Type B pancreatic cell (in vitro differentiated cells): ENCODE results near the gene EDIL3. TPM values are rescaled to one million over a fixed set of nuclear protein-coding genes. Genes with fewer than 3 reads are reported as not detected.

Experiments
- DNase-seq: peaks from one replicate; pipeline ENCODE4 v3.0.0; 2021; ENCODE audit warnings: mixed read lengths; ENCODE audit not compliant: unreplicated experiment; ENCODE audit errors: extremely low spot score
- H3K27ac Mint-ChIP-seq: 2 replicates; pipeline ENCODE4 v1.8.0; 2021; ENCODE audit warnings: mild to moderate bottlenecking, mixed read lengths
- H3K27me3 Mint-ChIP-seq: 2 replicates; pipeline ENCODE4 v1.8.0; 2021; ENCODE audit warnings: mixed read lengths
- H3K36me3 Mint-ChIP-seq: 2 replicates; pipeline ENCODE4 v1.8.0; 2021; ENCODE audit warnings: mixed read lengths
- H3K4me1 Mint-ChIP-seq: one replicate; pipeline ENCODE4 v1.8.0; 2021; ENCODE audit warnings: mixed read lengths; ENCODE audit not compliant: unreplicated experiment
- H3K4me3 Mint-ChIP-seq: 2 replicates; pipeline ENCODE4 v1.8.0; 2021; ENCODE audit warnings: mild to moderate bottlenecking, mixed read lengths
- H3K9me3 Mint-ChIP-seq: 2 replicates; pipeline ENCODE4 v1.8.0; 2021; ENCODE audit warnings: mixed read lengths
- total RNA-seq: library from RNA; stranded (reverse); gene quantifications from 2 replicates; pipeline ENCODE4 v1.2.1, GENCODE V29; 2021; ENCODE audit warnings: low replicate concordance
- TF ChIP-seq, protein P1 (sequence below): fragments of 200-600 bp; sonication (generic); conservative IDR thresholded peaks from 2 replicates; pipeline ENCODE4 v1.5.0; 2021; ENCODE audit warnings: antibody characterized with exemption, mild to moderate bottlenecking

Gene EDIL3
- total RNA-seq, 1 donor from 2014 or later, result 19.1 TPM

DNA sequence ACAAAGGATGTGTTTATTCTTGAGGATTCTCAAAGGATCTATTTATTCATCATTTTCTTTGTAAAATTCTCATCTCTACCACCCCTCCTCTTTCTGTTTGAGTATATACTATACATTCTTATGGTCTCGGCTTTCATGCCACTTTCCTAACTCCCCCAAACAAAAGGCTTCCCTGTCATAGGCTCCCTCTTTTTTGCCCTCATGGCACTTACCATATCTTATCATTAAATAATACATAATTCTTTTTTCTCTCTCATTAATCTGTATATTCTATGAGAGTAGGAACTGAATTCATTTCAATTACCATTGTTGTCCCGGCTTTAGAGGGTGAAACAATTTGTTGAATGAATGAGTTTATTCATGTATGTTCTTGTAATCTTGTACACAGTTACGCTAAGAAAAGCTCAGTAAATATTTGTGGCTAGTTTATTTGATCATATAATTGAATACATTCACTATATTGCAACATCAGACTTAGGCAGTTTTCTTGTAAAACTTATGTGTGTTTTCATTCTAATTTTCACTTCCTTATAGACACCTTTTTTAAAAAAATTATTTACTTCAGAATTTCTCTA lies 254.6 kb downstream of the EDIL3 start:
- no peak overlapping the region for H3K27ac Mint-ChIP-seq
- no peak overlapping the region for H3K4me3 Mint-ChIP-seq
- no peaks in the 10 kb centered on the region for H3K4me1 Mint-ChIP-seq
- TF ChIP-seq, protein P1, sequence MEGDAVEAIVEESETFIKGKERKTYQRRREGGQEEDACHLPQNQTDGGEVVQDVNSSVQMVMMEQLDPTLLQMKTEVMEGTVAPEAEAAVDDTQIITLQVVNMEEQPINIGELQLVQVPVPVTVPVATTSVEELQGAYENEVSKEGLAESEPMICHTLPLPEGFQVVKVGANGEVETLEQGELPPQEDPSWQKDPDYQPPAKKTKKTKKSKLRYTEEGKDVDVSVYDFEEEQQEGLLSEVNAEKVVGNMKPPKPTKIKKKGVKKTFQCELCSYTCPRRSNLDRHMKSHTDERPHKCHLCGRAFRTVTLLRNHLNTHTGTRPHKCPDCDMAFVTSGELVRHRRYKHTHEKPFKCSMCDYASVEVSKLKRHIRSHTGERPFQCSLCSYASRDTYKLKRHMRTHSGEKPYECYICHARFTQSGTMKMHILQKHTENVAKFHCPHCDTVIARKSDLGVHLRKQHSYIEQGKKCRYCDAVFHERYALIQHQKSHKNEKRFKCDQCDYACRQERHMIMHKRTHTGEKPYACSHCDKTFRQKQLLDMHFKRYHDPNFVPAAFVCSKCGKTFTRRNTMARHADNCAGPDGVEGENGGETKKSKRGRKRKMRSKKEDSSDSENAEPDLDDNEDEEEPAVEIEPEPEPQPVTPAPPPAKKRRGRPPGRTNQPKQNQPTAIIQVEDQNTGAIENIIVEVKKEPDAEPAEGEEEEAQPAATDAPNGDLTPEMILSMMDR, result no peak
- no peaks in the 10 kb centered on the region for H3K27me3 Mint-ChIP-seq
- H3K36me3 Mint-ChIP-seq, result no peaks in the 10 kb centered on the region
- no peak for DNase-seq
- H3K9me3 Mint-ChIP-seq, result no peaks in the 10 kb centered on the region

DNA sequence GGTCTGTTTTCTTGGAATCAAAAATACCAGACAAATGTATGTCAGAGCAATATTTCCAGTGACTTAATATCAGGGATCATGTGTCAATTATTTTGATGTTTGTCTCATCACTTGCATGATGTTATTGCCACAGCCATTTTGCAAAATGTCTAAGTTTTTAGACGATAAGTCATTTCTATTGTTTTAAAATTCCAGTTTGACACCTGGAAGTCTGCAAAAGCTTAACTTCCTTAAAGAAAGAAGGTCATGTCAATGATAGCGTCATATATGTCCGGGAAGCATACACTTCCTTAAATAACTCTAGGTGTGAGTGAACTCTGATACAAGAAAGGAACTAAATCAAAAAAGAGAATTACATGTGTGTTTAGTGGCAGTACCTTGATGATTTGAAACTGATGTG lies 259.5 kb downstream of the EDIL3 start:
- DNase-seq, result no peak
- H3K4me3 Mint-ChIP-seq, result no peak overlapping the region
- no peak overlapping the region for H3K27ac Mint-ChIP-seq
- H3K27me3 Mint-ChIP-seq, result no peaks in the 10 kb centered on the region
- no peaks in the 10 kb centered on the region for H3K4me1 Mint-ChIP-seq
- TF ChIP-seq, protein P1, result no peak
- H3K36me3 Mint-ChIP-seq, result no peaks in the 10 kb centered on the region
- H3K9me3 Mint-ChIP-seq, result no peaks in the 10 kb centered on the region

DNA sequence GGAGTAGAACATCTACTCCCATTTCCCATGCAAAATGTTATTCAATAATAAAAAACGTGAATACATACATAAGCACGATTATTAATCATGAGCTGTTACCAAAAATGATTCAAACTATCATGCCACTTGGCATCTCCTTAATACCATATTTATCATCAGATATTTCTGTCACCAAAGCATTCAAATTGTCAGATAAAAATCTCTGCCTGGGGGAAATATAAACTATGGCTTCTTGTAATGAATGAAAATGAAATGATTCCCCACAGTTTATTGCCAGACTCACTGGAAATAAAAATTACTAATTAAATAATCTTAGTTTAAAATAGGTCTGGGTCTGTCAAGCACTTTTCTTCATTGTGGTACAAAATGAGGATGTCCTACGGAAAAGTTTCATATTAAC lies 265.4 kb downstream of the EDIL3 start:
- TF ChIP-seq, protein P1, result no peak
- Mint-ChIP-seq H3K4me3 (no peak overlapping the region), H3K27me3 (no peaks in the 10 kb centered on the region), H3K4me1 (no peaks in the 10 kb centered on the region), H3K27ac (no peak overlapping the region), H3K9me3 (no peaks in the 10 kb centered on the region), H3K36me3 (no peaks in the 10 kb centered on the region)
- no peak for DNase-seq

DNA sequence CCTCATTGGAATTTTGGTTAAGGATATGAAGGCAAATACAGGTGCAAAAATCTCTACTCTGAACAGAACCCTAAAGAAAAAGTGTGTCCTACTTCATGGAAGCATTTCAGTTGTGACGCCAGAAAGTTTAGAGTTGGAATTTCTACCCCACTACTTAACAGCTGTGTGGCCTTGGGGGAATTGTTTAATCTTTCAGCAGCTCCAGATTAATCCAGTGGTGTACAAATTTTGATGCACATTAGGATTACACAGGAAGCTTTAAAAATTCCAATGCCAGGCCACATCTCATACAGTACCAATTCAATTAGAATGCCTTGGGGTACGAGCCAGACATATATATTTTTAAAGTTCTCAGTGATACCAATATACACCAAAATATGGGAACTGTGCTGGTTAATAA lies 266.1 kb downstream of the EDIL3 start:
- TF ChIP-seq, protein P1, result no peak
- no peaks in the 10 kb centered on the region for H3K27me3 Mint-ChIP-seq
- H3K36me3 Mint-ChIP-seq, result no peaks in the 10 kb centered on the region
- no peak for DNase-seq
- H3K27ac Mint-ChIP-seq, result no peak overlapping the region
- H3K4me3 Mint-ChIP-seq, result no peak overlapping the region
- peaks cover 4% of the 10 kb centered on the region for H3K4me1 Mint-ChIP-seq
- no peaks in the 10 kb centered on the region for H3K9me3 Mint-ChIP-seq

DNA sequence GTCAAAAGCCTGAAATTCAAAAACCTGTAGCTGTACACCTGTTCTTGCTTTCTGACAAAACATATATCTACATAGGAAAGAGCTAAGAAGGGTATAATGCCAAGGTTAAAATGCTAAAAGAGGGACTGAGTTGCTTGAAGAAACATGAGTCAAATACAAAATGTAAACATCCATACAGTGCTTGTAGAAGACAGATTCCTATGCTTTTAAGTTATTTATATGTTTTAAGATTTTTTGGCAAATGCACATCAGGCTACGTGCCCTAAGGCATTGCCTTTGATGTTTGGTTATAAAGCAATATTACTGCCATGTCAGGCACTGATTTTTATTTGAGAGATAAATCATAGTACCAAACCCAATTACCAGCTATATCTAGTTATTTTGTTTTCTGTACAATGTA lies 269.0 kb downstream of the EDIL3 start:
- TF ChIP-seq, protein P1, result no peak
- DNase-seq, result no peak
- no peaks in the 10 kb centered on the region for H3K27me3 Mint-ChIP-seq
- no peak overlapping the region for H3K4me3 Mint-ChIP-seq
- H3K27ac Mint-ChIP-seq, result no peak overlapping the region
- H3K9me3 Mint-ChIP-seq, result no peaks in the 10 kb centered on the region
- no peaks in the 10 kb centered on the region for H3K36me3 Mint-ChIP-seq
- H3K4me1 Mint-ChIP-seq, result peaks cover 4% of the 10 kb centered on the region
